ENCODE measurements around the gene DNAJA4.

The DNAJA4 gene

DNA sequence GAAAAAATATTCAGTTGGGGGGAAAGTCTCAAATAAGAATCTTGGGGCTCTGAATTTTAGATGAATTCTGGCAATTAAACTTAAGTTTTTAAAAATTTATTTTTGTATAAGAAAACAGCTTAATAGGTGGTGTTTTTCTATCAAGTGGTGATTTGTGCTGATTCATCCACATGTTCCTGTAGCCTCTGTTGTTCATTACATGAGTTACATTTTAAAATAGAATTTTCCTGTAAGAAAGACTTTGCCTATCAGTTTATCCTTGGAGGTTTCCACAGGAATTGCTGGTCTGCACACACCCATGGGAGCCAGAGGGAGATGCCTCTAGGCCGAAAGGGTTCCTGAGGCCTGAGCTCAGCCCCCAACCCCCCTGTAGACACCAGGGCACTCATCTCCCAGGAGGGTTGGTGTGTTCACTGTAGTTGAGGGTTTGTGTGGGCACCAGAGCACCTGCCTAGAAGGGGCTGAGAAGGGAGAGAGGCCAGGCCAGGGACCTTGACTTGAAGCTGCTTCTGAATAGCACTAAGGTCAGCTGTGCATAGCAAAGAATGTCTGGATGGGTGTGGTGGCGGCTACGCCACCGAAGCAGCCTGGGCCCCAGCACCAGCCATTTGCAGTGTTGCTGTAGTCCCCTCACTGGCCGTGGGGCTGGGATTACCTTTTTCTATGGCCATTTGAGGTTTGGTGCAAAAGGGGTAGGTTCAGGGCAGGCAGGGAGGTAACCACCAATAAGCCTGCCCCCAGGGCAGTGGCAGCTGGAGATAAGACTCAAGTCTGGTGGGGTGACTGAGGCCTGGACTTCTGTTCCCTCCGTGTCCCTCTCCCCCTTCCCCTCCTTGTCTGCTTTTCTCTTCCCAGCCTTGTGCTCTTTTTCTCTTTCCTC is 11.9 kb downstream of the DNAJA4 start:
- DNase-seq: no peak

DNA sequence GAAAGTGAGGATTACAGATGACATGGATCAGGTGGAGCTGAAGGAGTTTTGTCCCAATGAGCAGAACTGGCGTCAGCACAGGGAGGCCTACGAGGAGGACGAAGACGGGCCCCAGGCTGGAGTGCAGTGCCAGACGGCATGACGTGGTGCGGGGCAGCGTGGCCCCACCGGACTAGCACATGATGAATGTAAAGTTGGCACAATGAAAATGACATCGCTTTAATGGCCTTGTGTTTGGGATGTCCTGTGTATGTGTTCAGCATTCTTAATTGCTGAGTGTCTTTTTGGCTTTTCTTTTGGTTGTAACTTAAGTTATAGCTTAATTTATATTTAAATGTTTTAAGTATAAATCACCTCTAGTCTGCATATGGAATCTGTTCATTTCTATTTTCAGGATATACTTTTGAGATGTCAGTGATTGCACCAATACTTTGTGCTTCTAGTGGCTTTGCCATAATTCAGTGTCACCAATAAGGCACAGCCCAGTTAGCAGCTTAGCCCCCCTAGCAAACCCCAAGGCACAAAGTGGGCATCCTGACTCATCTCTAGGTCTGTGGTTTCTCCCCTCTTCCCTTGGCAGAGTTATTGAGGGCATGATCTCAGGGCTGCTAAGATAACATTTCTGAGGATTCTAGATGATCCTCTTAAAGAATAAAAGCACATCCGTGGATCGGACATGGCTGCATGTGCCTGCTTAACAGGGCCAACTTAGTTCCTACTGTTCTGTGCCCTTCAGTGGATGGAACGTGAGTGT is 16.1 kb downstream of the DNAJA4 start:
- DNase-seq: peak in 1 of 51 donors; percentile 13

DNA sequence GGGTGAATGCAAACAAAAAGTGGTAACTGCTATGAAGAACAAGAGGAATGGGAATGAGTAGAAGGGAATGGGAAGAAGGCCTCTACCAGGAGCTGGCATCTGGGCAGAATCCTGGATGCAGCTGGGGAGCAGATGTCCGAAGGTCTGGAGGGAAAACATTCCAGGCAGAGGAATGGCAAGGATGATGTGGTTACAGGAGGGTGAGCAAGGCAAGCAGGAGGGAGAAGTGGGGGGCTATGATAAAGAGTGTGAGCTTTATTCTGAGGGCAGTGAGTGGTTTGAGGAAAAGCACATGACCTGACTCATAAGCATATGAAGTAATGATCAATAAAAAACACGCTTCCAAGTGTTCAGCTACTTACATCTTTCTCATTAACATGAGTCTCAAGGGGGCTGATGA is 18.0 kb downstream of the DNAJA4 start:
- DNase-seq: peak in 1 of 51 donors; percentile 14

DNA sequence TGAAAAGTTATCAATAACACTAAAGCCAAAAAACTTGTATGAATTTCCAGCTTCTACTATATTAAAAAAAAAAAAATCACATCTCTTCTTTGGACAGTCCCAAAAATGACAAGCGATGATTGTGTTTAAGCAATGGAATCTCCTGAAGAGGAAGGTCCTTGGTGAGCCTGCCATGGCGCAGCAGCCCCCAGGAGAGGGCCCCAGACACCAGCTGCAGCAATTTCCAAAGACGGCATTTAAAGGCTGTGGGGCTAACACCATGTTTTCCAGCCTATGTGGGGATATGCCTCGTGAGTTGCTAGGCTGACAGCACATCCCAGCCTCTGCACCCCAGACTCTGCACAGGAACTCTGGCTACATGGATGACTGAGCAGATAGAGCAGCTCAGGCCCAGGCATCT is 20.4 kb downstream of the DNAJA4 start:
- DNase-seq: no peak

DNA sequence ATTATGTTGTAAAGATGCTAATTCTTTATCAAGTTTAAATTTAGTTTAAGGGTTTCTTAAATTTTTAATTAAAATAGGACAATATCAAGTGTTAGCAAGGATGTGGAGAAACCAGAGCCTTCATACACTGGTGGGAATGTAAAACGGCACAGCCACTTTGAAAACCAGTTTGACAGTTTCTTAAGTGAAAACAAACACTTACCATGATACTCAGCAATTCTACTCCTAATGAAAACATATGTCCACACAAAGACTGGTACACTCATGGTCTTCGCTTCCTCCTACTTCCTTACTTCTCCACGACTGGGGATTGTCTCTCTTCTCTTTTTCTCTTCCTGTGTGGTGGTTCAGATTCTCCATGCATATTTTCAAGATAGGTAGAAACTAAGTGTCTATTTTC is 25.9 kb downstream of the DNAJA4 start:
- no peak for DNase-seq

DNA sequence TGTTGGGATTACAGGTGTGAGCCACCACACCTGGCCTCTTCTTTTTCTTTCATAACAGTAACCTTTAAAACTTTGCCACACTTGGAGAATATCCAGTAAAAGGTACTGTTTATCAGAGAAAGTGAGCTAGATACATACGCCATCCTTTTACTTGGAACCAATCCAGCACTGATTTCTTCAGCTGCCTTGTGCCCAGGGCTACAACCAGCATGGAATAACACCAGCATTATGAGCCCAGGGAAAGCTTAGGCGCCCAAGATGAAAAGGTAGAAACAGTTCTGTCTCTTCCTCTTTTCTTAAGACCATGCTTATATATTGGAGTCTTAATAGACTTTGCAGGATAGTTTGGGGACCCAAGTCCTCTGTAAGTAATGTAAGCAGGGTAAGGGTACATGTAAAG is 26.7 kb downstream of the DNAJA4 start:
- DNase-seq: no peak

GRCh38 chr15:78291698-78292097 is 27.3 kb downstream of the DNAJA4 start:
- no peak for DNase-seq

- DNase-seq: no peak
Observed at GRCh38 chr15:78292219-78292618, 27.9 kb downstream of the DNAJA4 start.

DNA sequence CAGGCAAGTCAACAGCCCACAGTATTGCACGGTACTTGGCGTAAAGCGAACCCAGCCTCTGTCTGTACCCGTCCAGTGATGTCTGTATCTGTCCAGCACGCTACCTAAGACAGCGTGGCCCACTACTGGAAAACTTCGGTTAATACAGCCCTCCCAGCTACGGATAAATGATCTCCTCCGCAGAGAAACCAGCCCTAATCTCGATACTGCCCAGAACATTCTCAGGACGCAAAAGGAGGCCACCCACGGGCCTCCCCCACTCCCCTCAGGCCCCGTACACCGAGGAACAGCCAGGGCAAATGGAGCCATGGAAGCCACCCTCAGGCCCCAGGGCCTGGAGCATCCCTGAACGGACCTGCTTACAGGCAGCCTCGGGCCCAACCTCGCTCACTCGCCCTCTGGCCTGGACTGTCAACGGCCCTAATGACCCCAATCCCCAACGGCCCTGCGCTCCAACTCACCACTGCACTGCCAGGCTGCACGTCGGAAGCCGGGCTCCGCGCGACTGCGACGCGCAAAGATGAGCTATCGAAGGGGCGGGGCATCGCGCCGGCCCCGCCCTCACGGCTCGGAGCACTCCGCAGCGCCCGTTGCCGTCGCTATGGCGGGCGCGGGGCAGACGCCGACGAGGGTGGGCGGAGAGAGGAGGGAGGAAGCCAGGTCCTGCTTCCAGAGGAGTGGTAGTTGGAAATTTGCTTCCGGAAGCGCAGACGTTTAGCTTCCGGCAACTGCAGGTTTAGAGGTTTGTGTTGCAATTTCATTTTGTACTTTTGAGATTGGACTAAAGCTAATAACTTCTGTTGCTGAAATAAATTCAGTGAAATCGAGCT is 35.0 kb downstream of the DNAJA4 start, which contains the start of gene SKIC8:
TSS of gene SKIC8 (minus strand) at position 509 of the 830 bp plus-strand sequence. CDS start 3,923 bp downstream, outside the sequence.
- peak; percentile 27 to 91 (median 79) for DNase-seq

DNA sequence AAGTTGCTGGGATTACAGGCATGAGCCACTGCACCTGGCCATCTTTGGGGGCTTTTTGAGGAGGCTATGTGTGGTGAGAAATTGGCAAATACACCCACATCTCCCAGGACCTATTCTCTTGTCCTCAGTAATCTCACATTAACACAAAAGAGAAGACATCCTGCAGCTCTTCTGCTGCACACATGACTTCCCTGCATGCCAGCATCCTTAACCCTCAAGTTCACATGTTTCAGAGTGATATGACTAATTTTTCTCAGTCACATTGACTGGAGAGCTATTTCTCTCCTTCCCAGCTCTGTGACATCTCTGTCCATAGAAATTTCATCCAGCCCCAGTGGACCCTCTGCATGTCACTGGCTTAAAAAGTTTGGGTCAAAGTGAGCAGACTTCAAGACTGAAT is 37.0 kb downstream of the DNAJA4 start:
- no peak for DNase-seq

DNA sequence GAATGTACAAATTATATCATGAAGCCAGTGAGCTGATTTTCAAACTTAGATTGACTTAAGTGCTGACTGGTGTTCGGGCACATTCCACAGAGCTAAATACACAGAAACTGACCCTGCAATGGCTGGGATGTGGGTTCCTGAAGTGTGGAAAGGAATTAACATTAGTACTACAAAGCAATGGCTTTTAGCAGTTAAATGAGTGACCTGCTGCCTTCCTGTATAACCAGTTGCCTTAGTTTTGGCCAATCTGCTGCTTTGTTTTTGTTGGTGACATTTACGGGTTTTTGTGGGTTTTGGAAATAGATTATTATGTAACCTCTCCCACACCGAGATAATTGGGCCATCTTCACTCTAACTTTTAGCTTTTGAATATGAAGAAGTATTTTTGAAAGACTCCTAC is 37.5 kb downstream of the DNAJA4 start:
- peak in 1 of 51 donors; percentile 7 for DNase-seq

DNA sequence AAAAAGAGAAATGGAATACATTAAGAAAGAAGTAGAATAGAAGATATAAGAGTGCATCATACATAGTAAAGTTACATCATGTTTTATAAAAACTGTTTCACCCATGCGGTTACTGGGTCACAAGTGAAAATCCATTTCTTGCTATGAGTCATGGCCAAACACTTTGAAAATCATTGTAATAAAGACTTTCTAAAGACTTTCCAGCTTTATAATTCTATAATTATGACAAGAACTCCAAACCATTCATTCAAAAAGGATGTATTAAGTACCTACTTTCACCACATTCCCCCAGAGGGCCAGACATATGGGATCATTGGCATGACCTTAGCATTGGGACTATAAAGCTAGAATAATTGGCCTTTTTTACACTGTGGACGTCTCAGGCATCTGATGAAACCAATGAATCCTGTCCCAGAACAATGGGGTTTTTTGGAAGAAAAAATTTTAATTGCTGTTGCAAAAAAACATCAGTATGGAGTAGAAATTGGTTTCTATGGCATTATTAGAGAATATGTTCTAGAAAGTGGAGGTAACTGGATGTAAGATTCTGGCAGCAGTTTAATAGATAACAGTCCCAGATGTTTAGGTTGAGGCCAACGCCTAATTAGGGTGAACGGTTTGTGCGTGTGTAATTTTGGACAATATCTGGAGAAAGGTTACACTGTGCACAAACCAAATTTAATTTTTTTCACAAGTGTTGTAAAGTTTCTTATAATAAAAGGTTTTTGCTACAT is 38.4 kb downstream of the DNAJA4 start:
- DNase-seq: no peak

GRCh38 chr15:78304216-78305066 is 40.1 kb downstream of the DNAJA4 start:
- no peak for DNase-seq

DNA sequence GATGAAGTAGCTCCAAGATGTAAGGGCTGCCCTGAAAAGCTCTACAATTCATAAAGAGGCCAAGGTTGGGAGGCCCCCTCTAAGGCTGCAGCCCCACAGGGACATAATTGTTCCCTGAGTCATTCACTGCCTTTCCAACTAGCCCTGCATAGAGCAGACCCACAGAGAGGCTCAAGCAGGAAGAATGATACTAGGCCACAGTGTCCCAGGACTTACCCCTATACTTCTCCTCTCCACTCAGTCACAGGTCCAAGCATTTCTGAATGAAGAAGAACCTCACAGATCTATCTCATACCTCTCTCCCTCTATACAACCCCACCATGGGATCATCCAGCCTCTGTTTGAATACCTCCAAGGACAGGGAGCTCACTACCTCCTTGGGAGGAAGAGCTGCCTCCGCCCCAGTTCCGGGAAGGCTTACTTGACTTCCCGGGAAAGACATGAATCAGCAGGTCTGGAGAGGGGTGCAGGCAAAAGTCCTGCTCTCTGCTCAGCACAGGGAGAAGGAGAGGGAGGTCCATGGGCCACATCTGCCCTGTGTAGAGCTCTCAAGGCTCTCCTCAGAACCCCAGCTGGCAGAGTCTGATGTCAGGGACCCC is 41.9 kb downstream of the DNAJA4 start:
- no peak for DNase-seq

GRCh38 chr15:78307976-78308375 is 43.6 kb downstream of the DNAJA4 start:
- no peak for DNase-seq

DNA sequence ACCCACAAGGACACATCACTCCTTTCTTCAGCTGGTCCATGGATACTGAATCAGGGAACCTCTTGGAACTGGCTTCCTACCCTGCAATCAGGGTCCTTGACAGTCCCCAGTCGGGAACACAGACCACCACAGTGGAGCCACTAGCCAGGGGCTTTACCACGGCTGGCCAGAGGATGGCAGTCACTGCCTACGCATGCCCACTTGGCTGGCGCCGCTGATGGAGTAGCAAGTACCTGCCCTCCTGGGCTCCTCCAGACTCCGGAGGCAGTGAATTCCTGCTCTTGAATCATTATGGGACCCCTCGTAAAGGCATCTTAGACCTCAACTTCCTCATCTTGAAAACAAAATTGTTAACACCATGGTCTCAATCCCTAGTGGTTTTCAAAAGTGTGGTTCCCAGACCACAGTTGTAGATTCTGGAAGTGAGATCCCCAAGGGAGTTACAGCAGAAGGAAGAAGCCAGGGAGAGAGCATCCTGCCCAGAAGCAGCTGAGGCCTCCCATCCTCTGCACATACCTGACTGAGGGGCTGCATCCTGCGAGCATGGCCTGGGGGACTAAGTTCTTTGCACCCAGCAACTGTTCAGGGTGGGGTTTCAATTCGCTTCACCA is 44.2 kb downstream of the DNAJA4 start:
- DNase-seq: peak in 49 of 51 donors; percentile 7 to 83 (median 54)

DNA sequence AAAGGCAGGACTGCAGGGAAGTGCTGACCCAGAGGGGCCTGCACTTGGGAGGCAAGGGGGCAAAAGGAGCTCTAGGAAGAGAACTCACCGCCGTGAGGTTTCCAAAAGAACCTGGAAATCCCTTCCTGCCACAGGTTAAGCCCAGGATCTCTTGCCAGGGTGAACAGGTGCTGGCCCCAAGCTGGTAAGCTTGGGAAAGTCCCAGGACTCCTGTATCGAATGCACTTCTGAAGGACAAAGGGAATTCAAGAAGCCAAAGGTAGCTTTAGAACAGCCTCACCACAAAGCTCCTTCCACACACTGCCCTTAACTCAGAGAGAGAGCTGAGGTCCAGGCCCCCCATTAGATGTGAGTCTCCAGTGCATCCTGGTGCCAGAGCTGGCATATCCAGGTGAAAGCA is 46.9 kb downstream of the DNAJA4 start:
- DNase-seq: no peak

DNA sequence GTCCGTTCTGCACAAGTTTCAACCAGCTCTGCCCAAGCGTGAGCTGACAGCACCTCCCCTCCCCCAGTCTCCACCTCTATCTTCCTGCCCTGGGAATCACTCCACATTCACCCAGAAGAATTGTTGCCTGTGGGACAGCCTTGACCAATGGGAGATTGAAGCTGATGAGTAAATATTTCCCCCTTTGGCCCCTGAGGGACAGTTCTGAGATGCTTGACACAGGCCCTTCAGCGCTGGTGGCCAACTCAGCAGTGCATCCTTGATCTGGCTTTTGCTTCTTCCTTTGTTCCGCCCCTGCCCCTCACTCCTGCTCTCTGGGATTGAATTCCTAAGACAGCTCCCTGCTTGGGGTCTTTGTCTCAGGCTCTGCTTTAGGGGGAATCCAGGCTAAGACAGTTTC is 48.2 kb downstream of the DNAJA4 start:
- DNase-seq: no peak

DNA sequence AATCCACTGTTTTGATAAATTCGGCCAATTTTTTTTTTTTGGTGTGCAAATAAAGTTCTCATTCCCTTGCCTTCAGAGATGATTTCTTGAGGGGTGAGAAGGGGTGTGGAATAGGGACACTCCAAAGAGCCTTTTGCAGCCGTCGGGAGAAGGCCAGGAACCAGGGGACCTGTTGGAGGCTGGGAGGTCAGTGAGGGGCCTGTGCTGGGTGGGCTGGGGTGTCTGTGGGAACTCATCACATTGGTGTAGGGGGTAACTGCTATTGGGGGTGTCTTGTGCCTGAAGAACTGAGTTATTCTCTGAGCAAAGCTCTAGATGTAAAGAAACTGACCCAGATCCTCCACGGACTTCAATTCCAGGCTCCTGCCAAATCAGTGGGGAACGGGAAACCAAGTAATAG is 48.6 kb downstream of the DNAJA4 start:
- DNase-seq: no peak
